Activated CD4-positive, alpha-beta T cell treated with anti-CD3 and anti-CD28 coated beads, Interleukin-2, amount 10 ng/mL, durations not matched to agents 24 days and 14 days (primary cell): Measurements from ENCODE around the gene SRGAP1. TPM values are rescaled to one million over a fixed set of nuclear protein-coding genes. Genes with fewer than 3 reads are reported as not detected.

Experiments
- DNase-seq: peaks from one replicate; pipeline ENCODE4 v3.0.0; 2022
- H3K27ac Mint-ChIP-seq: one replicate; pipeline ENCODE4 v1.8.0; 2022; ENCODE audit warnings: mild to moderate bottlenecking, mixed read lengths
- H3K27me3 Mint-ChIP-seq: one replicate; pipeline ENCODE4 v1.8.0; 2022; ENCODE audit warnings: mixed read lengths
- H3K36me3 Mint-ChIP-seq: one replicate; pipeline ENCODE4 v1.8.0; 2022; ENCODE audit warnings: low read depth, mild to moderate bottlenecking, mixed read lengths
- H3K4me1 Mint-ChIP-seq: one replicate; pipeline ENCODE4 v1.8.0; 2021; ENCODE audit warnings: mixed read lengths
- H3K4me3 Mint-ChIP-seq: one replicate; pipeline ENCODE4 v1.8.0; 2022; ENCODE audit warnings: mild to moderate bottlenecking, moderate library complexity, mixed read lengths
- H3K9me3 Mint-ChIP-seq: one replicate; pipeline ENCODE4 v1.8.0; 2021; ENCODE audit warnings: mixed read lengths
- intact Hi-C: fragments of 100-400 bp; cut with micrococcal nuclease; formaldehyde crosslinking; loops from one replicate; pipeline ENCODE4 v1.15.1; 2023
- total RNA-seq: library from RNA; stranded (reverse); gene quantifications from 2 replicates; pipeline ENCODE4 v1.2.3, GENCODE V29; 2022

Gene SRGAP1
- total RNA-seq, 1 donor from 2014 or later: 0.16 TPM

GRCh38 chr12:63889721-63890509 is 45.4 kb downstream of the SRGAP1 start:
- Mint-ChIP-seq H3K27ac (no peak overlapping the region), H3K36me3 (no peaks in the 10 kb centered on the region), H3K4me1 (no peaks in the 10 kb centered on the region), H3K9me3 (peaks cover 4% of the 10 kb centered on the region), H3K27me3 (peaks cover 1% of the 10 kb centered on the region), H3K4me3 (no peak overlapping the region)
- intact Hi-C loops: no loop called here
- DNase-seq: no peak

DNA sequence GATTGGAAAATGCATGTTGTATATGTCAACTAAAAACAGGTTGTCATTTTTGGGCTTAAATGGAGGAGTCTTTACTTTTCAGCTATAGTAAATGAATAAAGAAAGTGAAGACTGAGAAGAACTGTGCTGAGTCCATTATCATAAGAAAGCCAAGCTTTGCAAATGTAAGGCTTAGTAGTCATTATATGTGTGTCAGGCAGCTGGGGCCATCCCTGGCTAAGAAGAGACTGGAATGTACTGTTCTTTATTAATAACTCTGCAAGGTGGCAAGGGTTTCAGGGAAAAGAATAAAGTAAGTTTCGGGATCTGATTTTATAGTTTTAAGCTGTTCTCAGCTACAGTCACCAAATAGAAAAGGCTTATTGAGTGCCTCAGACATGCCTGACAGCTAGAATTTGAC is 48.7 kb downstream of the SRGAP1 start:
- intact Hi-C loops: no loop called here
- Mint-ChIP-seq H3K4me1 (no peaks in the 10 kb centered on the region), H3K27me3 (peaks cover 5% of the 10 kb centered on the region), H3K9me3 (peaks cover 4% of the 10 kb centered on the region), H3K4me3 (no peak overlapping the region), H3K36me3 (no peaks in the 10 kb centered on the region), H3K27ac (no peak overlapping the region)
- DNase-seq: no peak

DNA sequence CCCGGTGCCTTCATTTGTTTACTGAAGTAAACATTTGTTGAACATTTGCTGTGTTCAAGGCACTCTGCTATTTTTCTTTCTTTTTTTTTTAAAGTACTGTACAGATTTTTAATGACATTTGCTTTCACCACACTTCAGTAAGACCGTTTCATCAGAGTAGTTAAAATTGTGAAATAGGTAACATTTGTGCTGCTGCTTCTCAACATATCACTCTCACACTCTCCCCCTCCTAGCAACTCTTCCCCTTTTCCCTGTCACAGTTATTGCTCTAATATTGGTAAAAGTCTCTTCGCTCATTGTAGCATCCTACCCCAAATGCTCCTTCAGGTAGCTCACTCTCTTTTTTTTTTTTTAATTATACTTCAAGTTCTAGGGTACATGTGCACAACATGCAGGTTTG is 49.6 kb downstream of the SRGAP1 start:
- Mint-ChIP-seq H3K27ac (no peak overlapping the region), H3K36me3 (no peaks in the 10 kb centered on the region), H3K9me3 (peaks cover 4% of the 10 kb centered on the region), H3K4me3 (no peak overlapping the region), H3K27me3 (peaks cover 5% of the 10 kb centered on the region), H3K4me1 (no peaks in the 10 kb centered on the region)
- intact Hi-C loops: no loop called here
- no peak for DNase-seq

GRCh38 chr12:63895841-63896240 is 51.3 kb downstream of the SRGAP1 start:
- H3K27ac Mint-ChIP-seq: no peak overlapping the region
- H3K4me1 Mint-ChIP-seq: no peaks in the 10 kb centered on the region
- H3K4me3 Mint-ChIP-seq: no peak overlapping the region
- peaks cover 4% of the 10 kb centered on the region for H3K9me3 Mint-ChIP-seq
- H3K27me3 Mint-ChIP-seq: peaks cover 5% of the 10 kb centered on the region
- no peak for DNase-seq
- intact Hi-C loops: no loop called here
- no peaks in the 10 kb centered on the region for H3K36me3 Mint-ChIP-seq

DNA sequence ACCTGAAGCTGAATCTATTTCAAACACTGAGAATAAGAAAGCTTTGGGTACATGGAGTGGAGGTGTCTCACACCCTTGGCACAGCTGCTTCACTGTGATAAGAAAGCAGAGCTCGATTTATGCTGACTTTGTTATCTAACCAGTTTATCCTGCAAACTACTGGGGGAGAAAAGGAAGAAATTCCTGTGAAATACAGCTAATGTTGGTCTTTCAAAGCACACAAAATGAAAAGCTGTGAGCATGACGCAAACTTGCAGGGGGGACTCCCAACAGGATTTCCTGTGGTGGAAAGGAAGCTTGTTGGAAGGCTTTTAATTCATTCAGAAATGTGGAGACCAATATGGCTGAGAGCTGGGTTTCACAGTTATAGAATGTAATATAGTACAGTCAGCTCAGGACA is 53.4 kb downstream of the SRGAP1 start:
- Mint-ChIP-seq H3K27me3 (peaks cover 4% of the 10 kb centered on the region), H3K9me3 (peaks cover 4% of the 10 kb centered on the region), H3K36me3 (no peaks in the 10 kb centered on the region), H3K27ac (no peak overlapping the region), H3K4me1 (no peaks in the 10 kb centered on the region), H3K4me3 (no peak overlapping the region)
- no peak for DNase-seq
- intact Hi-C loops: no loop called here

- Mint-ChIP-seq H3K36me3 (no peaks in the 10 kb centered on the region), H3K4me3 (no peak overlapping the region), H3K27me3 (peaks cover 4% of the 10 kb centered on the region), H3K27ac (no peak overlapping the region), H3K9me3 (peaks cover 4% of the 10 kb centered on the region), H3K4me1 (no peaks in the 10 kb centered on the region)
- intact Hi-C loops: no loop called here
- no peak for DNase-seq
Observed at GRCh38 chr12:63898764-63899337, 54.4 kb downstream of the SRGAP1 start.

- intact Hi-C loops: no loop called here
- no peak for DNase-seq
- peaks cover under 1% of the 10 kb centered on the region for H3K9me3 Mint-ChIP-seq
Observed at GRCh38 chr12:63899396-63899795, 54.9 kb downstream of the SRGAP1 start.

DNA sequence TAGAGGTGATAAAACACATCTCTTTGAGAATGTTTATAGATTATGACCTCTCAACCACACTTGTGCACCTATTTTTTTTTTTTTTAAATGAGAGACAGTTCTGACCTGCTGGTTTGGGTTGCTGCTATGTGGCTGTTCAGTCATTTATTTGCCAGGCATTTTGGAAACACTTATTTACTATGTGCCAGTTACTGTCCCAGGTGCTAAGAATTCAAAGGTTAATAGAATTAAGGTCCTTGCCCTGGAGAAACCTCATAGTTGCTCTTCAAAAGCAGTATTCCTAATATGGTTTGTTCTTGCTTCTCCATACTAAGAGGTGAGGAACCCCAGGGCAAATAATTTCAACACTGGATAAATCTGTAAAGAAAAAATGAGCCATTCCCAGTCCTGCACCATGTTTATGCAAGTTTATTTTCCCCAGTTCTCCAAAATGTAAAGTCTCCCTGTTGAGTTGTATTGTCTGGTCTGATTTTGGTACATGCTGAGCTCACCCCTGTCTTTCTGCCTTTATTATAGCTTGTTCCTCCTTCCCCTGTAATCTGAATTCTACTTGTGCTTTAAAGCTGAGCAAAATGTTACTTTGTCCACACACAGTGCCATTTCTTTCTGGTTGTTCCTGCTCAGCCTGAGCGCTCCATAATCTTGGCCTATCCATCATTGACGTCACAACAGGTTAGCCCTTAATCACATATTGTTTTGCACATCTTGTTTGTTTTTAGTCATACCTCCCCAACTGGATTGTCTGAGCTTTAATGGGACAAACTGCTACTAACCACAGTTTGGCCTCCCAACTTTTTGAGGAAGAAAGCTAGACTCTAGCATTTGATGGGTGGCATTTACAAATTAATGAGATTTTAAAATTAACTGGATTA is 56.7 kb downstream of the SRGAP1 start:
- H3K4me1 Mint-ChIP-seq: no peaks in the 10 kb centered on the region
- H3K27me3 Mint-ChIP-seq: peaks cover 4% of the 10 kb centered on the region
- H3K36me3 Mint-ChIP-seq: no peaks in the 10 kb centered on the region
- H3K4me3 Mint-ChIP-seq: no peak overlapping the region
- DNase-seq: no peak
- no peaks in the 10 kb centered on the region for H3K9me3 Mint-ChIP-seq
- intact Hi-C loops: no loop called here
- no peak overlapping the region for H3K27ac Mint-ChIP-seq

More at GRCh38 chr12:63899396-63899795, 54.9 kb downstream of the SRGAP1 start:
- no peak overlapping the region for H3K27ac Mint-ChIP-seq
- peaks cover 4% of the 10 kb centered on the region for H3K27me3 Mint-ChIP-seq
- H3K4me1 Mint-ChIP-seq: no peaks in the 10 kb centered on the region
- H3K36me3 Mint-ChIP-seq: no peaks in the 10 kb centered on the region
- no peak overlapping the region for H3K4me3 Mint-ChIP-seq

GRCh38 chr12:63904653-63905052 is 60.2 kb downstream of the SRGAP1 start:
- no peaks in the 10 kb centered on the region for H3K9me3 Mint-ChIP-seq
- DNase-seq: no peak
- no peaks in the 10 kb centered on the region for H3K36me3 Mint-ChIP-seq
- no peak overlapping the region for H3K4me3 Mint-ChIP-seq
- H3K4me1 Mint-ChIP-seq: no peaks in the 10 kb centered on the region
- H3K27ac Mint-ChIP-seq: no peak overlapping the region
- intact Hi-C loops: no loop called here
- no peaks in the 10 kb centered on the region for H3K27me3 Mint-ChIP-seq

DNA sequence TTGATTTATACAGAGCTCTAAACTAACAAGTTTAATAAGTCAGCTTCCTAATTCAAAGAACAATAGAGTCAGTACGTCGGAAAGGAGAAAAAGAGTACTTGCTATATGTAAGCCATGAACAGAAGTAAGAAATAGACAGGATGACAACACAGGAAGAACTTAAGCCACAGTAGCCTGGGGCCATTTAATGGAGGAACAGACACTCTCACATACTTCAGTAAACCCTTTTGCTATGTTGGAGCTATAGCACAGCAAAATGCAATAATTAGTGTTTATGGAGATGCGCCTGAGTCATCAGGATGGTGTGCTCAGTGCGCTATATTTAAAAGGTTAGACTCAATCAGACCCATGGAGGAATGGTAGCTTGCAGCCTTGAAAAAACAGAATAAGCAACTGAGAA is 61.0 kb downstream of the SRGAP1 start:
- Mint-ChIP-seq H3K9me3 (no peaks in the 10 kb centered on the region), H3K27ac (no peak overlapping the region), H3K36me3 (no peaks in the 10 kb centered on the region), H3K27me3 (no peaks in the 10 kb centered on the region), H3K4me3 (no peak overlapping the region), H3K4me1 (no peaks in the 10 kb centered on the region)
- no peak for DNase-seq
- intact Hi-C loops: no loop called here

GRCh38 chr12:63906876-63907275 is 62.4 kb downstream of the SRGAP1 start:
- no peaks in the 10 kb centered on the region for H3K36me3 Mint-ChIP-seq
- no peak overlapping the region for H3K4me3 Mint-ChIP-seq
- H3K9me3 Mint-ChIP-seq: no peaks in the 10 kb centered on the region
- no peak for DNase-seq
- no peaks in the 10 kb centered on the region for H3K27me3 Mint-ChIP-seq
- H3K4me1 Mint-ChIP-seq: no peaks in the 10 kb centered on the region
- H3K27ac Mint-ChIP-seq: no peak overlapping the region
- intact Hi-C loops: no loop called here

GRCh38 chr12:63907561-63907960 is 63.1 kb downstream of the SRGAP1 start:
- H3K4me3 Mint-ChIP-seq: no peak overlapping the region
- no peaks in the 10 kb centered on the region for H3K4me1 Mint-ChIP-seq
- DNase-seq: no peak
- no peaks in the 10 kb centered on the region for H3K9me3 Mint-ChIP-seq
- H3K27ac Mint-ChIP-seq: no peak overlapping the region
- intact Hi-C loops: no loop called here
- H3K36me3 Mint-ChIP-seq: no peaks in the 10 kb centered on the region
- no peaks in the 10 kb centered on the region for H3K27me3 Mint-ChIP-seq

DNA sequence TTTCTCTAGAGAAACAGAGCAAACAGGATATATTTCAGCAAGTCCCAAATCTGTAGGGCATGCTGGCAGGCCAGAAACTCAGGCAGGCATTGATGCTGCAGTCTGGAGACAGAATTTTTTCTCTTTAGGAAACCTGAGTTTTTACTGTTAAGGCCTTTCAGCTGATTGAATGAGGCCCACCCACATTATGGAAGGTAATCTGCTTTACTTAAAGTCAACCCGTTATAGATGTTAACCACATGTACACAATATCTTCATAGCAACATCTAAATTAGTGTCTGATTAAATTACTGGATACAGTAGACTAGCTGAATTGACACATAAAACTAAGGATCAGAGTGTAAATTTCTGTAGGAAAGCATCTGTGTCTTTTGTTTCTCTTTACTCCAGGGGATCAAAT is 65.2 kb downstream of the SRGAP1 start:
- no peaks in the 10 kb centered on the region for H3K4me1 Mint-ChIP-seq

DNA sequence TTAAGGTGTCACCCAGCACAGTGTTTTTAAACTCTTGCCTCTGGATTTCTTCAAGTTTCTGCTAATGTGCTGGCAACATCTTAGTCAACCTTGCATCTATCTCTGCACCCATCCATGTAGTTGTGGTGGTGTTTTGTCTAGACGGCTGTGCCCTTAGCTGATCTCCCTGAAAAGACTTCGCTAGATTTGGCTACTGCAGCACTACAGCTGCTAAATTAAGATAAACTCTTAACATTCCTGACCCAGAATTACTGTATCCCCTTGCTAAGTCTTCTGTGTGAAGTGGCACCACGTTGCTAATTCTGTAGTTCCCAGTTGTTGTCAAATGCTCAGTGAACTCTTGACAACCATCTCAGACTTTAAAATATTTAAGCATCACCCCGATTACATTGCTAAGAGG is 66.8 kb downstream of the SRGAP1 start:
- intact Hi-C loops: no loop called here
- no peaks in the 10 kb centered on the region for H3K36me3 Mint-ChIP-seq
- no peaks in the 10 kb centered on the region for H3K27me3 Mint-ChIP-seq
- H3K9me3 Mint-ChIP-seq: no peaks in the 10 kb centered on the region
- no peak for DNase-seq
- H3K27ac Mint-ChIP-seq: no peak overlapping the region
- H3K4me3 Mint-ChIP-seq: no peak overlapping the region
- no peaks in the 10 kb centered on the region for H3K4me1 Mint-ChIP-seq

More for the DNA sequence above, 65.2 kb downstream of the SRGAP1 start:
- no peak overlapping the region for H3K4me3 Mint-ChIP-seq
- no peaks in the 10 kb centered on the region for H3K27me3 Mint-ChIP-seq
- DNase-seq: no peak
- intact Hi-C loops: no loop called here
- H3K36me3 Mint-ChIP-seq: no peaks in the 10 kb centered on the region
- H3K9me3 Mint-ChIP-seq: no peaks in the 10 kb centered on the region
- H3K27ac Mint-ChIP-seq: no peak overlapping the region
